ENCODE results near the gene WWC2. TPM values are rescaled to one million over a fixed set of nuclear protein-coding genes. Genes with fewer than 3 reads are reported as not detected.

WWC2 gene
- total RNA-seq, 1 experiment from 2014 or later = 126 TPM

- ATAC-seq (peak; percentile 78), DNase-seq (ENCODE audit: low spot score) (no peak)
- TF ChIP-seq E2F5 (CRISPR knock-in tag; IDR thresholded peaks at IDR 0.05) (no peak), OVOL2 (CRISPR knock-in tag; IDR thresholded peaks at IDR 0.05; ENCODE audit: borderline replicate concordance) (no peak), TCF7 (CRISPR knock-in tag; IDR thresholded peaks at IDR 0.05; ENCODE audit: low read depth) (no peak), FOXJ3 (CRISPR knock-in tag; IDR thresholded peaks at IDR 0.05; ENCODE audit: borderline replicate concordance) (no peak), SP1 (CRISPR knock-in tag; conservative IDR thresholded peaks at IDR 0.05) (no peak), JUN (CRISPR knock-in tag; IDR thresholded peaks at IDR 0.05) (no peak), E2F1 (CRISPR knock-in tag; IDR thresholded peaks at IDR 0.05) (no peak), ZNF532 (CRISPR knock-in tag; IDR thresholded peaks at IDR 0.05; ENCODE audit: borderline replicate concordance) (no peak), ATF1 (CRISPR knock-in tag; IDR thresholded peaks at IDR 0.05) (no peak), NFYB (CRISPR knock-in tag; conservative IDR thresholded peaks at IDR 0.05; ENCODE audit: low read depth) (no peak), PRRX2 (CRISPR knock-in tag; IDR thresholded peaks at IDR 0.05) (no peak), SMAD4 (CRISPR knock-in tag; IDR thresholded peaks at IDR 0.05) (no peak), GTF2I (CRISPR knock-in tag; conservative IDR thresholded peaks at IDR 0.05) (no peak), ZNF425 (CRISPR knock-in tag; conservative IDR thresholded peaks at IDR 0.05) (no peak), ZNF138 (CRISPR knock-in tag; conservative IDR thresholded peaks at IDR 0.05) (no peak), ETV6 (CRISPR knock-in tag; IDR thresholded peaks at IDR 0.05) (no peak), KAT7 (CRISPR knock-in tag; IDR thresholded peaks at IDR 0.05; ENCODE audit: borderline replicate concordance) (no peak), ATF3 (CRISPR knock-in tag; conservative IDR thresholded peaks at IDR 0.05) (no peak), GABPB1 (CRISPR knock-in tag; IDR thresholded peaks at IDR 0.05) (no peak)
- Mint-ChIP-seq H3K4me3 (peak overlapping the region; percentile 55), H3K27me3 (ENCODE audit: low read depth) (no peaks in the 10 kb centered on the region), H3K4me1 (peaks cover 69% of the 10 kb centered on the region), H3K27ac (peak overlapping the region; percentile 99), H3K36me3 (no peaks in the 10 kb centered on the region), H3K9me3 (no peaks in the 10 kb centered on the region)
- CTCF ChIA-PET = interaction anchor here (0.7 kb wide), 2 partner anchors 14 to 20 kb away, joined by 3 read pairs; partner anchors contain the start of gene WWC2
- POLR2A ChIA-PET = interaction anchor here (0.7 kb wide), 1 partner anchor 14 kb away, joined by 3 read pairs; no protein-coding TSS in a partner anchor
These were observed 19.5 kb downstream of the WWC2 start for GRCh38 chr4:183118585-183118984.
